Stimulated activated CD8-positive, alpha-beta memory T cell treated with anti-CD3 and anti-CD28 coated beads, Interleukin-7, amount 100 ng/mL, for 48 hours (primary cell): Measurements from ENCODE around the gene COL5A1.
"Not testable (repeated sequence)": the region's sequence is repeated elsewhere in the genome, so short reads cannot be mapped to it uniquely, and the experiment has no call there.

ENCODE experiments used
- DNase-seq, 2 donors: peaks; one replicate each; pipeline ENCODE4 v3.0.0-alpha.2; 2020; ENCODE audit warnings: low read depth in 1 of 2; ENCODE audit errors: extremely low read depth in 1 of 2

The COL5A1 gene

GRCh38 chr9:134703730-134704114, 62.1 kb downstream of the COL5A1 start:
- not testable (repeated sequence) for DNase-seq

- DNase-seq: no peak
Observed at GRCh38 chr9:134704498-134704897, 62.9 kb downstream of the COL5A1 start.

DNA sequence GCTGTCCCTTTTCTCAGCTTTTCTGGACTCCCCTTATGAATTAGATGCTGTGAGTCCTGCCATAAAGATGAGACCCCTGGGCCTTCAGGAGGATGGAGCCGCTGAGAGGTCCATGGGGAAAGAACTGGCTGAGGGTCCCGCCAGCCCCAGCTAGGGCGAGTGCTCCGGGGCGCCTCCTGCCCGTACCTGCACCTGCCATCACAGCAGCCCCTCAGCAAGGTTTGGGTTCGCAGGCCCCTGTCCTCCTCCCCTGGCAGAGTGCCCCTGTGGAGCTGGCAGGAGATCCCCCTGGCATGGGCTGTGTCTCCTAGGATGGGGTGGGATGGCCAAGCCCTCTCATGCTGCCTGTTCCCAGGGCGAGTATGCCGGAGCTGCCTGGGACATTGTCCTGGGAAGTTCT, 64.2 kb downstream of the COL5A1 start:
- DNase-seq: no peak

DNA sequence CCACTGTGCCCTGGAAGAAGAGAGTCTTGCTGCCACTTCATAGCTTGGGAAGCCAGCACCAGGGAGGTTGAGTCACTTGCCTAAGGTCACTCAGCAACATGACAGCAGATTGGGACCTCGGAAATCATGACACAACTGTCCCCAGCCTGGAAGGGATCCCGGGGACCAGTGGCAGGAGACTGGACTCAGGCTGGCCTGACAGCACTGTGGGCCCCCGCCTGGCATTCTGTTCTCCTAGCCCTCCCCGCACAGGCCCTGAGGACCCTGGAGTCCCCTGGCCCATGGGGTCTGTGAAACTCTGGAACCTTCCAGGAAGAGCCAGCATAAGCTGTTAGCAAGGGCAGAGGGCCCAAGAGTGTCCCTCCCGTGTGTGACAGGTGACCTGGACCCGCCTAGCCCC, 64.9 kb downstream of the COL5A1 start:
- no peak for DNase-seq

DNA sequence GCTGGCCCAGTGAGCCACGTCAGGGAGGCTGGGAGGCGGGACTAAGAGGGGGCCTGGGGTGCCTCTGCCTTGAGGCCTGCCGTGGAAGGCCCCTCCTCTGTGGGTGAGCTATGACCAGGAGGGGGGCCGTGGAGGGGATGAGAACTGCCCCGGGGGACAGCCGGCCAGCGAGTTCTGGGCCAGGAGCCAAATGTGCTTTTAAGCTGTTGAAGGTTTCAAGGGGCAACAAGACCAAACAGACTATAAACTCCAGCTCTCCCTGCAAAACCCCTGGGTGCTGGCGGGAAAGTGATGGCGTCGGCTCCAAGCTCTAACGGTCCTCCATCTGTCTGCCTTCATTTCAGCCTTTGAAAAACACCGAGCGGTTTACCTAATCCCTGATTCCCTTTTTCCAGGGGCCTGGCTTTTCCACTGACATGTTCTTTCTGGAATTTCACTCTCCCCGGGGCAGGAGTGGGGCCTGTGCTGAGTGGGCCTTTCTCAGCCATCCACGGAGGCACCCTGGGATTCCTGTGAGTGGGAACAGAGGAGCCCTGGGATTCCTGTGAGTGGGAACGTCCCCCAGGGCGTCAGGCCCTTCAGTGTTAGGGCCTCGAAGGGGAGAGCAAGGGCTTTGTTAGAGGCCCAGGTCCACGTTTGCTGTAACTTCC, 65.6 kb downstream of the COL5A1 start:
- no peak for DNase-seq

- DNase-seq: no peak
Observed at GRCh38 chr9:134707731-134708671, 66.4 kb downstream of the COL5A1 start.

DNA sequence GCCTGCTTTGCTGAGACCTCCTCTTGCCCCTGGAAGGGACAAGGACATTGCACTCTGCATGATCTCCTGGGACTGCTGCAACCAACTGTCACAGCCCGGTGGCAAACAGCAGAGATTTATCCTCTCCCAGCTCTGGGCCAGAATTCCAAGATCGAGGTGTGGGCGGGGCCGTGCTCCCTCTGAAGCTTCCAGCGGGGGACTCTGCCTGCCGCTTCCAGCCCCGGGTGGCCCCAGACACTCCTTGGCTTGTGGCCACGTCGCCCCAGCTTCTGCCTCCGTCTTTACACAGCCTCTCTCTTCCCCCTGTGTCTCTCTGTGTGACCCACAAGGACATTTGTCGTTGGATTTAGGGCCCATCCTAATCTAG, 67.1 kb downstream of the COL5A1 start:
- DNase-seq: no peak

DNA sequence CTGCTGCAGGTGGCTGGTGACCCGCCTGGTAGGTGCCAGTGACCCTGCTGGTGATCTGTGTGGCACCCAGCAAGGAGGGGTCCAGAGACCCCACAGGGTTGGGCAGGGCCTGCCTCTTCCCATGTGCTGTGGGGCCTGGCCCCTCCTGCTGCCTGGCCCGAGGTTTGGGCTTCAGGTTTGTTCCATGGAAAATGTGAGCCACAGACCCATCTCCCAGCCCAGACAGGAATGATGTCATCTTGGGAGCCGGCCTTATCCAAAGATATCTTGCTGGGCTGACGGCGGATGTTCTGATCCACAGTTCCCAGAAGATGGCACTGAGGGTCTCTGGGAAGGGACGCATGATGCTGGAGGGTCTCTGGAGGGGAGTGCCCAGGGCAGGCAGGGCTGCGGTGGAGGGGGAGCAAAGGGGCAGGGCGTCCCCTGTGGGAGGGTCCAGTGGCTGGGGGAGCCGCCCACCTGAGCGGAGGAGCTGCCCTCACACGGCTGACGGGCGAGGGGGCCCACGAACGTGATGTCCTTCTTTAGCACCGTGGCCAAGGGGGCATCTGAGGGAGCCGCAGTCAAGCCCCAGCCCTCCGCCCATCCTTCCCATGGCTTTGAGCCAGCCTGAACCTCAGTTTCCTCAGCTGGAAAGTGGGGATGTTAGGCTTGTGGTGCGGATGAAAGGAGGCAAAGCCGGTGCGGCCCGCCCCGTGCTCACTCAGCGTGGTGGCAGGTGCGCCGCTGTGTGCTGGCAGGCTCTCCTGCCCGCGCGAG, 68.1 kb downstream of the COL5A1 start:
- DNase-seq: no peak

GRCh38 chr9:134710271-134710540, 68.6 kb downstream of the COL5A1 start:
- no peak for DNase-seq

DNA sequence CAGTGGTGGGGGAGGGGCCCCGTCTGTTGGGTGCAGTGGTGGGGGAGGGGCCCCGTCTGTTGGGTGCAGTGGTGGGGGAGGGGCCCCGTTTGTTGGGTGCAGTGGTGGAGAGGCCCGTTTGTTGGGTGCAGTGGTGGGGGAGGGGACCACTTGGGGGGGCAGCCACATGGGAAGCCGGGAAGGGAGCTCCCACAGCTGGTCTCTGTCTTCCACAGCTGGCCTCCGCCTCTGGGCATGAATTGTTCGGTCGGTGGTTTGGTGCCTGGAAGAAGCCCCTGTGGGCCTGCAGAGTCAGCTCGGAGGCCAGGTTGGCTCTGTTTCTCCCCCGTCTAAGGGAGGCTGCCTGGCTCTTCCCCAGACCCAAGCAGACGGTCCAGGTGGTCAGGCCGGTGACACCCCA, 69.3 kb downstream of the COL5A1 start:
- DNase-seq: no peak

GRCh38 chr9:134712243-134712642, 70.6 kb downstream of the COL5A1 start:
- no peak for DNase-seq

DNA sequence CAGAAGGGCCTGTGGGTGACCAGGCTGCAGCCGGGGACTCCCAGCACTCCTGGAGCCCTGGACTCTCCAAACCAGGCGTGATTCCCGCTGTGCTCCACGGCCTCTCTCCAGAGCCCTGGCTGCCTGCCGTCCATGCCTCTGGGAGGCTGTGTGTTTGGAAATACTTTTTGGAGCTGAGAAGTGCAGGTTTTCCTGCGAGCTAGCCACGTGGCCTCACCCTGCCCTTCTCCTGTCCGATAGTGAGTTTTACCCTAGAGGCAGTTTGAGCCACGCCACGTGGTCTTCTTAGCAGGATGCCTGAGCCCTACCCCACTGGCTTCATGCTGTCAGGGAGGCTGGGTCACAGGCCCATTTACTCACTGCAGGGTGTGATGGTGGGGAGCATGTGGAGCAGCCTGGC, 71.3 kb downstream of the COL5A1 start:
- no peak for DNase-seq

DNA sequence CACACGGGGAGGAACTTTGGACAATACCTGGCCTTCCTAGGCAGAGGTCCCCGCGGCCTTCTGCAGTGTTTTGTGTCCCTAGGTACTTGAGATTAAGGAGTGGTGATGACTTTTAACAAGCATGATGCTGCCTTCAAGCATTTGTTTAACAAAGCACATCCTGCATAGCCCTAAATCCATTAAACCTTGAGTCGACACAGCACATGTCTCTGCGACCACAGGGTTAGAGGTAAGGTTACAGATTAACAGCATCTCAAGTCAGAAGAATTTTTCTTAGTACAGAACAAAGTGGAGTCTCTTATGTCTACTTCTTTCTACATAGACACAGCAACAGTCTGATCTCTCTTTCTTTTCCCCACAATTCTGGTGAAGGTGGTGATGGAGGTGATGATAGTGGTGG, 73.9 kb downstream of the COL5A1 start:
- DNase-seq: not testable (repeated sequence)

- no peak for DNase-seq
Observed at GRCh38 chr9:134716067-134716466, 74.5 kb downstream of the COL5A1 start.

DNA sequence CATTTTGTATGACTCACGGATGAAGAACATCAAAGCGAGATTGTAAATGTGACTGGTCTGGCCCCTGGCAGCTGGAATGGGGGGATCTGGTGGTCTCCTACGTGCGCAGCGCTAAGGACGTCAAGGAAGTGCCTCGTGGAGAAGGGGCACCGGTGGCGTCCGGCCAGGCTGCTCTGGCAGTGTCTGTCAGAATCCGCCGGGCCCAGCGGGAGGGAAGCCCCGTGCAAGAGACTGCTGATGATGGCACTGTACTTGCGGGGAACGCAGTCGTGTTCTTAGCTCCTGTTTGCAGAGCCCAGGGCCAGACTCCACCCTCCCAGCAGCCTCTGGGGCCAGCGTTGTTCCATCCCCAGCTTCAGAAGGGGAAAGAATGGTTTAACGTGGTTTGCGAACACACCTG, 75.5 kb downstream of the COL5A1 start:
- no peak for DNase-seq

GRCh38 chr9:134717924-134718645, 76.5 kb downstream of the COL5A1 start:
- no peak for DNase-seq

DNA sequence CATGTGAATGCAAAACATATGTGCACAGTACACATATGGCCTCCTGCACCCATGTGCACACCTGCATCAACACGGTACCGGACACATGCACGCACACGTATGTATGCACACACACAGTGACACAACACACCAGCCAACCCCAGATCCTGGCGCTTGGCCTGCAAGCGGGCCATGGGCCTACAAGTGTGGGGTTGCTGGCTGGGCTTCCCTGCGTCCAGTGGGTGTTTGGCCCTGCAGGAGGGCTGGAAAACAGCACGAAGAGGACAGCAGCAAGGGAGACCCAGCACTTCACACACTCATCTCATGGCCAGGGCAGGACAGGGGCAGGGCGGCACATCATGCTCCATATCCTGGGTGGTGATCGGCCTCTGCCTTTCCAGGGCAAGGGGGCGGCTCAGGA, 77.7 kb downstream of the COL5A1 start:
- DNase-seq: no peak

GRCh38 chr9:134720136-134720753, 78.6 kb downstream of the COL5A1 start:
- no peak for DNase-seq

- no peak for DNase-seq
Observed at GRCh38 chr9:134720796-134721195, 79.2 kb downstream of the COL5A1 start.

DNA sequence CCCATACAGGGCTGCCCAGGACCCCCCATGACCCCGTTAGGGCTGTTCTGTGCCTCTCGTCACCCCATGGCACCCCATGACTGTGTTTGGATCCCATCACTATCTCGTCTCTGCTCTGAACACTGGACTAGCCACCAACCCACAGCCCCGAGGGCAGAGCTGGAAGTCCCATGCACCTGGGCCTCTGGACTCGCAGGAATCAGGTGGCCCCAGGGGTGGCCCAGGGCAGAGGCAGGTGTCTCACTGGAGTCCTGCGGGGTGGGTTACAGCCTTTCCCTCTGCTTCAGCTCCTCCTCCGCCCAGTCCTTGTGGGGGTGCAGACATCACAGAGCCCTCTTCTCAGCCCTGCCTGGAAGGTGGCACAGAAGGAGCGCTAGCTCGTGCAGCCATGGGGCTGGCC, 79.7 kb downstream of the COL5A1 start:
- no peak for DNase-seq
